CD4-positive, alpha-beta T cell treated with Interleukin-2 at 100 ng/mL for 4 hours (primary cell): ENCODE data around the gene PANX2.
A peak's percentile ranks its signal among the peaks of the same experiment; 100 is the strongest.
"Not testable (repeated sequence)": the region's sequence is repeated elsewhere in the genome, so short reads cannot be mapped to it uniquely, and the experiment has no call there.

Experiments used
- DNase-seq: peaks from one replicate; pipeline ENCODE4 v3.0.0-alpha.2; 2020; ENCODE audit warnings: low spot score

Gene PANX2

DNA sequence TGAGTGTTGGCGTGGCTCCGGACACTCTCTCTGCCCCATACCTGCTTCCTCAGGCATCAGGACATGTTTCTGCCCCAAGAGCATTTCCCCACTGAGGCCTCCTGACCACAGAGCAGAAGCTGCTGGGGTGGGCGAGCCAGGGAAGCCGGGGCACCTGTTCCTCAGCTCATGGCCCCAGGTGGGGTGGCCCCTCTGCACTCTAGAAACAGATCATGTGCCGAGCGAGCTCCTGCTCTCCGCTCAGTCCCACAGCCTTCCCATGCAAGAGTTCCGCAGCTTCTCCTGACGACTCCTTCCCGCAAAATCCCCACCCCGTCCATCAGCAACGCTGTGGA is 22.4 kb upstream of the PANX2 start:
- DNase-seq: no peak

DNA sequence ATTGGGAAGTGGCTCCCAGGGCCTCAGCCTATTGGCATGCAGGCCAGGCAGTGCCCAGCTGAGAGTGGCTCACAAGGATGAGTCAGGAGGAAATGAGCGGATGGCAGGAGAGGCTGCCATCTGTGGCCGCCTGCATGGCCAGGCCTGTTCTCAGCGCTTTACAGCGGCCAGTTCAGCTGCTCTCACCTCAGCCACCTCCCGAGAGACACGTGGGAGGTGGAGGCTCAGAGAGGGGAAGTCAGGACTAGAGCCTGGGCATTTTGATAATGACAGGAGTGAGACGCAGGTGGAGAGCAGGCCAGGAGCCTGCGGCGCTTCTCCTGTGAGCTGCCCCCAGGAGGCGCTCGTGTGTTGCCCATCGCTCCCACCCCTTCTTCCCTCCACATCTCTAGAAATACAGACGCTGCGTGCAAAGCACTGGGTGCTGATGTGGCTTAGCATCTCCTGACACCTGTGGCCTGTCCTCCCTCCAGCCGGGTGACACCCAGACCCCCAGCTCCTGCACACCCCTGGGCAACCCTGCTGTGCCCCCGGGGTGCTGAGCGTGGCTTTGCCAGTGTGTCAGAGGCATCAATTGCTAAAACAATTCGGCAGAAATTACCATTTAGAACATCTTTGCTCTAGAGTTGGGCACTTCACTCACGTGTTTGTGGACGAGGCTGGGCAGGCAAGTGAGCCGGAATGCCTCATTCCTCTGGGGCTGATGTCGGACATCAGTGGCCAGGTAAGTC is 21.4 kb upstream of the PANX2 start:
- DNase-seq: peak; percentile 77

DNA sequence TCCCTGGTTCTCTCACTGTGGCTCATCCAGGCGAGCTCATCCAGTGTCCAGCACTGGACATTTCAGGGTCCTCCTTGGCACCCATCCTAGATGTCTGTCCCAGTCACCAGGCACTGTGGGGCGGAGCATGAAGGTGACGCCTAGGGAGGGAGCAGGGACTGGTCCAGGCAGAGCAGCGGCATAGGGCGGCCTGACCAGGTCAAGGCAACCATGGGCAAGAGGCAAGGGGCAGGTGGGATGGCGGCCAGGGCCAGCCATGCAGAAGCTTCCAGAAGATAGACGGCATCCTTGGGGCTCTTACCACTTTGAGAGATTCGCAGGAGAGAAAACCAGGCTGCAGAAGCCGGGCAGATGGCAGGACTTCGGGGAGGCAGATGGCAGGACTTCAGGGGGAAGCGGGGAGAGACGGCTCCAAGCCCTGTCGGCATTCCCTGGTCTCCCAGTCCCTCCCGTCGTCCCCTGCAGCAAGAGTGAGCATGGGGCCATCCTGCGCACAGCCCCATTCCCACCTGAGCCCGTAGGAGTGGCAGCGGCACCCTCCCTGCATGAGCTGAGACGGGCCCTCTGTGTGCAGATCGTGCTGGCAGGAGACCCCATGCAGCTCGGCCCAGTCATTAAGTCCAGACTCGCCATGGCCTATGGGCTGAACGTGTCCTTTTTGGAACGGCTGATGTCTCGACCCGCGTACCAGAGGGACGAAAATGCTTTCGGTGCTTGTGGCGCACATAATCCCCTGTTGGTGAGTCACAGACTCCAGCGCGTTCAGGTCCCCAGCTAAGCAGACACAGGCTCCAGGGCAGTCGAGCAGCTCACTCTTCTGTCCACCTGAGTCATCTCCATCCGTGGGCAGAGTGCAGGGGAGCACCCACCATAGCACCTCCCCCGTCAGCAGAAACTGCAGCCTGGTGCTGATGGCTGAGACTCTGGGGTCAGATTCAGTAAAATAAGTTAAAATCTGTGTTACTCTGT is 20.1 kb upstream of the PANX2 start:
- DNase-seq: no peak

DNA sequence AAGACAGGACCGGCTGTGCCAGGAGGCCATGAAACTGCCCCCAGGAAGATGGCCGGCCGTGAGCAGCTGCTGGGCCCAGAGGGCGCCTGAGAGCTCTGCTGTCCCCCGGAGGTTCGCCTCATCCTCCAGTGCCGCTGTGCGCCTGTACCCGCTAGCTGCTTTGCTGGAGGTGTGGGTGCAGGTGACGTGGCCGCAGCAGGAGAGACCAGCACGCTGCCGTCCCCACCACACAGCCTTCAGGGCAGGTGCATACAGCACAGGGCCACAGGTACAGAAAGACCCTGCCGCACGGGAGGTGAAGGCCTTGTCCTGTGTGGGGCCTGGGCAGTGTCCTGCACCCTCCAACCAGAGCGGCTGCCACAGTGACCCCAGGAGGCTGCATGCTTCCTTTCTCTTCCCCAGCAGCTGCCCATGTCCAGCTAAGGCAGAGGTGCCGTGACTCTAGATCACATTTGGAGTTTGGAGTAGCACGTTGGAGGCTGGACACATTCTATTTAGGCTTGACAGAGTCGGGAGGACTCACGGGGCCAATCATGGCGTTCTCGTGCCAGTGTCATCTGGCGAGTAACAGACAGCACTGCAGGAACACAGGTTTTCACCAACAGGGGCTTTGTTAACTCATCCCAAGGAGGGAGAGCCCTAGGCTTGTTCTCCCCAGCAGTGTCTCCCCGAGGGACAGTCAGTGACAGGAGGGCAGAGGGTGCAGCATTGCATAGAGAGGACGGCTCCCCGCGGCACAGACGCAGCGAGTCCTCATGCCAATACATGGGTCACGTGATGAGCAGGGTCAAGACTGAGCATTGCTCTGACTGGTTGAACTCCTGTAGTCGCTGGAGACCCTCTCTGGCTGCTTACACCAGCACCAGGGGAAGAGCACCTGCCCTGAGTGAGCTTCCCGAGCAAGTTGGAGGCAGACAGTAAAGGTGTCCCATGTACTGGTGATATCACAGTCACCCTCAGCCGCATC is 18.7 kb upstream of the PANX2 start:
- no peak for DNase-seq

DNA sequence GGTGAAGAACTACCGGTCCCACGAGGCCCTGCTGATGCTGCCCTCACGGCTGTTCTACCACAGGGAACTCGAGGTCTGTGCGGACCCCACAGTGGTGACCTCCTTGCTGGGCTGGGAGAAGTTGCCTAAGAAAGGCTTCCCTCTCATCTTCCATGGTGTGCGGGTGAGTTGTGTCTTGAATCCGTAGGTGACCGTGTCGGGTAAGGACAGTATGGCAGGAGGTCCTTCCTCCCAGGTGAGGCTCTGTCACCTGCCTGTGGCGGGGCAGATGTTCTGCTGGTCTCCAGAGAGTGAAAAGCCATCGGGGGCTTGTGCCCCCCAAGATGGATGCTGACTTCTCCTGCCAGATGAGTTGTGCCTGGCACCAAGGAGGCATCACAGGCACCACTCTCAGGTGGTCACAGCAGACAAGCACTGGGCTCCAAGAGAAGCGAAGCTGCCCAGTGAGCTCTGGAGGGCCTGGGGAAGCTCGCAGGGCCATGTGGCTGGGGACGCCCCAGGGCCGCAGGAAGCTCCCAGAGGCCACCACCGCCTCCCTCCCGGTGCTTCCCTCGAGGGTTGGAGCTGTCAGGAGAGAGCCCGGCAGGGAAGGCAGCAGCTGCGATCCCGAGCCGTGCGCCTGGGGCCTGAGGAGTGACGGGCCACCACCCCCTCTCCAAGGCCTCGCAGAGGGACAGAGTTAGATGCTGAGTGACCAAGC is 17.3 kb upstream of the PANX2 start:
- no peak for DNase-seq

DNA sequence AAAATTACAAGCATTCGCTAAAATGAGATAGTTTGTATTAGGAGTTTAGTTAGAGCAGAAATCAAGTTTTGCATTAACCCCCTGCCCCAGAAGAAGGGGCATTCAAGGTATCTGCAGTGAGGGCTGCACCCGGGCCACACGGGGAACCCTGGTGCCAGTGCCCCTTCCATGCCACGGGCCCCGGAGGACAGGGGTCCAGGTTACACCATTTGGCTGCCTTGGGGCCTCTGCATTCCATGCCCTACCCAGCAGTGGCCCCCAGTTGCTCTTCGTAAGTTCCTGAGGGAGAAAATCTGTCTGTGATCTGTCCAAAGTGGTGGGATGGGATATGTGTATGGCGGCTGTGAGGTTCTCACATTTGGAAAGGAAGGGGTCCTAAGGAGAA is 16.8 kb upstream of the PANX2 start:
- no peak for DNase-seq

DNA sequence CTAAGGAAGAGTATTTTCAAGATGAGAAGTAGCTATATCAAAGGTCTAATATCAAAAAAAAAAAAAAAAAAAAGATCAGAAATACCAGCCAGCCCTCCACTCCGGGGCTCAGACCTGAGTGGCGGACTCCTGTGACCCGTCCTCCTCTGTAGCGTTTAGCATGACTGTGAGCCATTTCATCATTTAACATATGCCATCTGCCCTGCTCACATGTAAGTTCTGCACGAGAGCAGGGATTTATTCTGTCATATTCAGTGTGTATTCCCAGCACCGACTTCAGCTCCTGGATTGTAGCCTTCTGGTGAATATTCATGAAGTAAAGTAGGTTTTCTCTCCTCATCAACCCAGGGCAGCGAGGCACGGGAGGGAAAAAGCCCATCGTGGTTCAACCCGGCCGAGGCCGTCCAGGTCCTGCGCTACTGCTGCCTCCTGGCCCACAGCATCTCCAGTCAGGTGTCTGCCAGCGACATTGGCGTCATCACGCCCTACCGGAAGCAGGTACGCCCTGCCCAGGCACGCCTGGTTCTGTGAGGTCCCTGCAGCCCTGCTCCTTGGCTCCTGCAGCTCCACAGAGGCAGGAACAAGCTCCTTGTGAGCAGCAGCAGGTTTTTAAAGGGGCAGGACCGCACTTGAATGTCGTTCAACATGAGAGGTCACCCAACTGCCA is 12.7 kb upstream of the PANX2 start:
- no peak for DNase-seq

- no peak for DNase-seq
Measured at GRCh38 chr22:50160947-50161346, 9.6 kb upstream of the PANX2 start.

DNA sequence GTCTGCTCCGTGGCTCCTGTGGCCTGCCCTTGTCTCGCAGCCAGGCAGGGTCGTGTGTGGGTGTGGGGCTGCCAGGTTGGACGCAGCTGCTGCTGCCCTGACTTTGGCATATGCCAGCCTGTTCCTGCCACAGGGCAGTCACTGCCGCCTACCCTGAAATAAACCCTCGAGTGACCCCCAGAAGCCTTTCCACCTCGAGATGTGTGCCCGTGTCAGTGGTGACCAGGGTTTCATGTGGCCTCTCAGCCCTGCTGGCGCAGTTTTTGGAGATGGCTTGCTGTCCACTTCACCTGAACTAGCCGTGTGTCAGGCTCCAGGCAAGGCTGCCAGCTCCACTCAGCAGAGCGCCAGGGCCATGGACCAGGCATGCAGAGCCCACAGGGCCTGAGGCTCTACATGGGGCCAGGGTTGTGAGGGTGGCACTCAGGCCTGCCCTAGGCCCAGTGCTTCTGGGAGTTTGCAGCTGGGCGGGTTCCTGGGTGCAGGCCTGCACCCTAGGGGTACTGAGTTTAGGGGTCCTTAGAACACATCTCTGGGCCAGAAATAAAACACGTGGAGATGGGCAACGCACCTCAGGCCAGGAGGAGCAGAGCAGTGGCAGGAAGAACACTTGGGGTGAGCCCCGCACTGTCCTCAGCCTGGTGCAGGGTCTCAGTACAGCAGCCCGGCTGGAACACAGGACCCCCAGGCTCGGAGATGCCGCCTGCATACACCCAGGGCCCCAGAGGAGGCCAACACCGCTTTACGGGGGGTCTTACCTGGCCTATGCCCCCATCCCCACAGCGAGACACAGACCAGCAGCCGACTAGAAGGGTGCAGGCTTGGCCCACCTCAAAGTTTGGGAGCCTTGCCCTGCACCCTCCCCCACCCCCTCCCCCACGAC is 8.8 kb upstream of the PANX2 start:
- no peak for DNase-seq

- no peak for DNase-seq
Measured at GRCh38 chr22:50162391-50162956, 8.1 kb upstream of the PANX2 start.

DNA sequence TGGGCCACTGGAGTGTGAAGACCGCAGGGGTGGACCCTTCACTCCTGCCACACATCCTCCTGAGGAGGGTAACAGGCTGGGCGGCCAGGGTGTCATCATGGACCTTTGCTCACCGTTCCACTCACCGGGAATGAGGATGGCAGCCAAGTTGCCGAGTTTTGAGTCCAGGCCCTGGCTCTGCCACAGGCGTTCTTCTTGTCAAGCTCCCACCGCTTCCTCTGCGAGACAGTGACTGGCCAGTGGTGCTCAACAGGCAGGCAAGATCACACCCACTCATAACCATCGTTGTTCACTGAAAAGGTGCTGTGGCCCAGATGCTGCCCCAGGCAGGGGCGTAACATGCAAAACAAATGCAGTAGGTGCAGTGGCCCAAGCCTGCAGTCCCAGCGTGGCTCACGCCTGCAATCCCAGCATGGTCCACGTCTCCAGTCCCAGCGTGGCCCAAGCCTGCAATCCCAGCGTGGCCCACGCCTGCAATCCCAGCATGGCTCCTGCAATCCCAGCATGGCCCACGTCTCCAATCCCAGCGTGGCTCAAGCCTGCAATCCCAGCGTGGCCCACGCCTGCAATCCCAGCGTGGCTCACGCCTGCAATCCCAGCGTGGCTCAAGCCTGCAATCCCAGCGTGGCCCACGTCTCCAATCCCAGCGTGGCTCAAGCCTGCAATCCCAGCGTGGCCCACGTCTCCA is 5.0 kb upstream of the PANX2 start:
- DNase-seq: no peak

GRCh38 chr22:50167689-50168489 is 2.6 kb upstream of the PANX2 start:
- DNase-seq: no peak

GRCh38 chr22:50168490-50169180 is 1.9 kb upstream of the PANX2 start:
- DNase-seq: not testable (repeated sequence)

DNA sequence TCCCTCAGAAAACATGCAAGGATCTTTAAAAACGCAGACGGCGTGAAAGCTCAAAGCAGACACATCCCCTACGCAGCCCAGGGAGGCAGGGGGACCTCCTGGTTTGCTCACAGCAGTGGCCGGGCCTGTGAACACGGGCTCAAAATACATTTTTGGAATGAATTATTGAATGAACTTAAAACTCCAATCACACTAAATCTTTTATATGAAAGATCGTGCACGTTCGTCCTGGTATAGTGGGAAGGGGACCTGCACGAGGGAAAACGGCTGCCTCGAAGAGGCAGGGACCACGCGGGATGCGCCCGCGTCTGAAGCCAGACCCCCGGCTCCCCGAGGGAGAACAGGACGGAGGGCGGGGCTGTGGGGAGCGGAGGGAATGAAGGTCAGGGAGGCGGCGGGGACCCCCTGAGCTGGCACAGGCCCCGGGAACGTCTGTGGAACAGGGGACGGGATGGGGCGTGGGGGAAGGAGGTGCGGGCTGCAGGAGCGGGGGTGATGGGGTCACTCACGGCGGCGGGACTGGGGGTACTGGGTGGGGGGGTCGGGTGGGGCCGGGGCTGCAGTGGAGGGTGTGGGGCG is 1.3 kb upstream of the PANX2 start:
- DNase-seq: no peak

GRCh38 chr22:50169774-50170341 is 673 bp upstream of the PANX2 start:
- no peak for DNase-seq

DNA sequence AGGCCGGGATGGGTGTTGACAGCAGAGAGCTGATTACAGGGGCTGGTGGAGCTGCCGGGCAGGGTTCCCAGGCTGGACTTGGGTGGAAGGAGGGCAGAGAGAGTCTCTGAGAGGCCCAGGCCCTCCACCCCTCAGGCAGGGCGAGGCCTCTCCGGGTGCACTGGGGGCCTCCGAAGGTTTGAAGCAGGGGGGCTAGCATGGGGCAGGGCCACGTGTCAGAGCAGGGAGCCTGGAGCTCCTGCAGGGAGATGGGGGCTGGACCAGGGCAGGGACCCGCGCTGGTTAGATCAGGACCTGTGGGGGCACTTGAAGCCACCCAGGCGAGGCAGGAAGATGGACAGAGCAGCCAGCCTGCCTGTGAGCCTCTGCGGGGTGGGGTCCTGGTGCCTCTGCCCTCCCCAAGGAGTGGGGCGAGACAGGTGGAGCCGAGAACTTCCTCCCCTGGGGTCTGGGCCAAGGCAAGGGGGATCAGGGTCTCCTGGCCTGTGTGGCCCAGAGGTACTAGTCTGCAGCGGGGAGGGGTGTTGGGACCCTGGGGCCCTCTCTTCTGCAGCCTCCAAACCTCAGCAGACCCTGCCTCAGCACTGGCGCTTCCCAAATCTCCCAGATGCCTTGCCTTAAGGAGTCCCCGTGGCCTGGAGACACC is 911 bp downstream of the PANX2 start:
- DNase-seq: no peak
